ENCODE data around the gene SPSB1. TPM values are rescaled to one million over a fixed set of nuclear protein-coding genes. Genes with fewer than 3 reads are reported as not detected.
A peak's percentile ranks its signal among the peaks of the same experiment; 100 is the strongest.

SPSB1 gene
- total and polyA plus RNA-seq, 10 of the 15 experiments (the other 5 are each of a cell fraction or from before 2014, with no cell fraction given) = 0.02 to 2.0 (median 0.90) TPM; not detected in 1

DNA sequence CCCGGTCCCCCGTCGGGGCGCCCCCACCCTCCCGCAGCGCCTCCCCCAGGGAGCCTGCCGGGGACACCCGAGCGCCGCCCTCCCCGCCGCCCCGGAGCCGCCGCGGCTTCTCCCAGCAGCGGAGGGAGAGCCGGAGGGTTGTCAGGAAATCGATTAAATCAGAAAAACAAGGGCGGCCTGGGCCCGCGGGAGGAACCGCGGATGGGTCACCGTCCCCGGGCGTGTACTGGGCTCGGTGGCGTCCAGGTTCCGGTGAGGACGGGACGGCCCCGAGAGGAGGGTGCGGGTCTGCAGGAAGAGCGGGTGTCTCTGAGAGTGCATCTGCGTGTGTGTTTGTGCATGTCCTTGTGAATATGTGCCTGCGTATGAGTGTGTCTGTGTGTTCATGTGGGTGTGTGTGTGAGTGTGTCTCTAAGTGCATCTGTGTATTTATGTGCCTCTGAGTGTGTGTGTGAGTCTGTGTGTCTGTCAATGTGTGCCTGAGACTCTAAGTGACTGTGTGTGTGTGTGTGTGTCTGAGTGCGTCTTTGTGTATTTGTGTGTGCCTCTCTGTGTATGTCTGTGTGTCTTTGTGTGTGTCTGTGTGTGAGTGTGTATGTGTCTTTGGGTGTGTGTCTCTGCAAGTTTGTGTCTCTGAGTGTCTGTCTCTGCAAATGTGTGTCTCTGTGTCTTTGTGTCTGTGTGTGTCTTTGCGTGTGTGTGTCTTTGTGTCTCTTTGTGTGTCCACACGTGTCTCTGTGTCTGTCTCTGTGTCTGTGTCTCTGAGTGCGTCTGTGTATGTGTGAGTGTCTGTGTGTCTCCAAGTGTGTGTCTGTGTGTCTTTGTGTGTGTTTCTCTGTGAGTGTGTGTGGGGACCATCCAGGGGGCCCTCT lies 1.1 kb downstream of the SPSB1 start:
- peak; percentile 21 for ATAC-seq
- BruUV-seq (replicated peaks) = no TSS peak
- intact Hi-C loops (cut with micrococcal nuclease; ENCODE audit: unreplicated experiment) = no loop called here
- peak; percentile 44 for FAIRE-seq
- Histone ChIP-seq H4K20me1 (ENCODE audit: control insufficient read depth, insufficient read depth) (no peaks in the 10 kb centered on the region), H3K27ac (ENCODE audit: control insufficient read depth, insufficient read depth) (no peak overlapping the region), H3K4me3 (peak overlapping the region; percentile 77), H3K9ac (ENCODE audit: control insufficient read depth, insufficient read depth, low read length) (peak overlapping the region; percentile 21; the same call in 1 of the 2 replicates), H3K79me2 (ENCODE audit: control insufficient read depth, insufficient read depth, low read length) (no peaks in the 10 kb centered on the region), H3K4me2 (ENCODE audit: control insufficient read depth, insufficient read depth) (peak overlapping the region; percentile 70), H3K4me1 (ENCODE audit: control insufficient read depth, insufficient read depth, low read length) (peaks cover 13% of the 10 kb centered on the region), H3K27me3 (replicated peaks in 1 of 2; ENCODE audit: control insufficient read depth in 2 of 2, insufficient read depth in 2 of 2, low read length in 1 of 2) (peaks cover 3 to 7% of the 10 kb centered on the region in 2 experiments; a peak in 2 of 4 replicates), H3K9me3 (replicated peaks; ENCODE audit: control insufficient read depth, insufficient read depth, low read length) (no peaks in the 10 kb centered on the region), H3K36me3 (ENCODE audit: control insufficient read depth in 2 of 2, insufficient read depth in 2 of 2, low read length in 1 of 2) (no peaks in the 10 kb centered on the region), H2AFZ (ENCODE audit: control insufficient read depth, low read depth, low read length) (no peak overlapping the region)
- ChIA-PET RAD21 (ENCODE audit: unreplicated experiment) (no interaction called here), CTCF (no interaction called here), POLR2A (no interaction called here), SMC1A (ENCODE audit: uncharacterized antibody, unreplicated experiment) (no interaction called here)
- WGBS (ENCODE audit: insufficient coverage, insufficient replicate concordance, low lambda C conversion rate, missing lambda C conversion rate) = 5% methylated on average over 29 of the region's 41 CpGs
- DNase-seq (ENCODE audit: low read depth, low spot score) = no peak
- in situ Hi-C loops (cut with MboI) = no loop called here
- TF ChIP-seq IKZF1 (conservative IDR thresholded peaks at IDR 0.05) (peak; percentile 19), SUZ12 (IDR thresholded peaks at IDR 0.05; ENCODE audit: unreplicated experiment) (peak; percentile 73), IRF4 (IDR thresholded peaks at IDR 0.05; ENCODE audit: low read depth, low read length) (no peak), CBX3 (IDR thresholded peaks at IDR 0.05; ENCODE audit: borderline replicate concordance, low read depth) (no peak), PAX5 (IDR thresholded peaks at IDR 0.05; ENCODE audit: borderline replicate concordance, low read depth, low read length) (no peak), KLF5 (IDR thresholded peaks at IDR 0.05; ENCODE audit: partially characterized antibody) (no peak), HDGF (IDR thresholded peaks at IDR 0.05) (peak; percentile 93), HDAC2 (IDR thresholded peaks at IDR 0.05) (no peak), SMAD1 (IDR thresholded peaks at IDR 0.05; ENCODE audit: low read depth, partially characterized antibody) (no peak), SP1 (IDR thresholded peaks at IDR 0.05; ENCODE audit: low read depth, low read length) (no peak), YBX1 (IDR thresholded peaks at IDR 0.05) (no peak)
- TF ChIP-seq, protein P1, sequence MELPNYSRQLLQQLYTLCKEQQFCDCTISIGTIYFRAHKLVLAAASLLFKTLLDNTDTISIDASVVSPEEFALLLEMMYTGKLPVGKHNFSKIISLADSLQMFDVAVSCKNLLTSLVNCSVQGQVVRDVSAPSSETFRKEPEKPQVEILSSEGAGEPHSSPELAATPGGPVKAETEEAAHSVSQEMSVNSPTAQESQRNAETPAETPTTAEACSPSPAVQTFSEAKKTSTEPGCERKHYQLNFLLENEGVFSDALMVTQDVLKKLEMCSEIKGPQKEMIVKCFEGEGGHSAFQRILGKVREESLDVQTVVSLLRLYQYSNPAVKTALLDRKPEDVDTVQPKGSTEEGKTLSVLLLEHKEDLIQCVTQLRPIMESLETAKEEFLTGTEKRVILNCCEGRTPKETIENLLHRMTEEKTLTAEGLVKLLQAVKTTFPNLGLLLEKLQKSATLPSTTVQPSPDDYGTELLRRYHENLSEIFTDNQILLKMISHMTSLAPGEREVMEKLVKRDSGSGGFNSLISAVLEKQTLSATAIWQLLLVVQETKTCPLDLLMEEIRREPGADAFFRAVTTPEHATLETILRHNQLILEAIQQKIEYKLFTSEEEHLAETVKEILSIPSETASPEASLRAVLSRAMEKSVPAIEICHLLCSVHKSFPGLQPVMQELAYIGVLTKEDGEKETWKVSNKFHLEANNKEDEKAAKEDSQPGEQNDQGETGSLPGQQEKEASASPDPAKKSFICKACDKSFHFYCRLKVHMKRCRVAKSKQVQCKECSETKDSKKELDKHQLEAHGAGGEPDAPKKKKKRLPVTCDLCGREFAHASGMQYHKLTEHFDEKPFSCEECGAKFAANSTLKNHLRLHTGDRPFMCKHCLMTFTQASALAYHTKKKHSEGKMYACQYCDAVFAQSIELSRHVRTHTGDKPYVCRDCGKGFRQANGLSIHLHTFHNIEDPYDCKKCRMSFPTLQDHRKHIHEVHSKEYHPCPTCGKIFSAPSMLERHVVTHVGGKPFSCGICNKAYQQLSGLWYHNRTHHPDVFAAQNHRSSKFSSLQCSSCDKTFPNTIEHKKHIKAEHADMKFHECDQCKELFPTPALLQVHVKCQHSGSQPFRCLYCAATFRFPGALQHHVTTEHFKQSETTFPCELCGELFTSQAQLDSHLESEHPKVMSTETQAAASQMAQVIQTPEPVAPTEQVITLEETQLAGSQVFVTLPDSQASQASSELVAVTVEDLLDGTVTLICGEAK (IDR thresholded peaks at IDR 0.05; ENCODE audit: borderline replicate concordance) = 0 out of 2 replicates have a peak, but pooled peaks have one; percentile 23
- TF ChIP-seq, protein P2, sequence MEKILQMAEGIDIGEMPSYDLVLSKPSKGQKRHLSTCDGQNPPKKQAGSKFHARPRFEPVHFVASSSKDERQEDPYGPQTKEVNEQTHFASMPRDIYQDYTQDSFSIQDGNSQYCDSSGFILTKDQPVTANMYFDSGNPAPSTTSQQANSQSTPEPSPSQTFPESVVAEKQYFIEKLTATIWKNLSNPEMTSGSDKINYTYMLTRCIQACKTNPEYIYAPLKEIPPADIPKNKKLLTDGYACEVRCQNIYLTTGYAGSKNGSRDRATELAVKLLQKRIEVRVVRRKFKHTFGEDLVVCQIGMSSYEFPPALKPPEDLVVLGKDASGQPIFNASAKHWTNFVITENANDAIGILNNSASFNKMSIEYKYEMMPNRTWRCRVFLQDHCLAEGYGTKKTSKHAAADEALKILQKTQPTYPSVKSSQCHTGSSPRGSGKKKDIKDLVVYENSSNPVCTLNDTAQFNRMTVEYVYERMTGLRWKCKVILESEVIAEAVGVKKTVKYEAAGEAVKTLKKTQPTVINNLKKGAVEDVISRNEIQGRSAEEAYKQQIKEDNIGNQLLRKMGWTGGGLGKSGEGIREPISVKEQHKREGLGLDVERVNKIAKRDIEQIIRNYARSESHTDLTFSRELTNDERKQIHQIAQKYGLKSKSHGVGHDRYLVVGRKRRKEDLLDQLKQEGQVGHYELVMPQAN (conservative IDR thresholded peaks at IDR 0.05) = no peak
- TF ChIP-seq, protein P3, sequence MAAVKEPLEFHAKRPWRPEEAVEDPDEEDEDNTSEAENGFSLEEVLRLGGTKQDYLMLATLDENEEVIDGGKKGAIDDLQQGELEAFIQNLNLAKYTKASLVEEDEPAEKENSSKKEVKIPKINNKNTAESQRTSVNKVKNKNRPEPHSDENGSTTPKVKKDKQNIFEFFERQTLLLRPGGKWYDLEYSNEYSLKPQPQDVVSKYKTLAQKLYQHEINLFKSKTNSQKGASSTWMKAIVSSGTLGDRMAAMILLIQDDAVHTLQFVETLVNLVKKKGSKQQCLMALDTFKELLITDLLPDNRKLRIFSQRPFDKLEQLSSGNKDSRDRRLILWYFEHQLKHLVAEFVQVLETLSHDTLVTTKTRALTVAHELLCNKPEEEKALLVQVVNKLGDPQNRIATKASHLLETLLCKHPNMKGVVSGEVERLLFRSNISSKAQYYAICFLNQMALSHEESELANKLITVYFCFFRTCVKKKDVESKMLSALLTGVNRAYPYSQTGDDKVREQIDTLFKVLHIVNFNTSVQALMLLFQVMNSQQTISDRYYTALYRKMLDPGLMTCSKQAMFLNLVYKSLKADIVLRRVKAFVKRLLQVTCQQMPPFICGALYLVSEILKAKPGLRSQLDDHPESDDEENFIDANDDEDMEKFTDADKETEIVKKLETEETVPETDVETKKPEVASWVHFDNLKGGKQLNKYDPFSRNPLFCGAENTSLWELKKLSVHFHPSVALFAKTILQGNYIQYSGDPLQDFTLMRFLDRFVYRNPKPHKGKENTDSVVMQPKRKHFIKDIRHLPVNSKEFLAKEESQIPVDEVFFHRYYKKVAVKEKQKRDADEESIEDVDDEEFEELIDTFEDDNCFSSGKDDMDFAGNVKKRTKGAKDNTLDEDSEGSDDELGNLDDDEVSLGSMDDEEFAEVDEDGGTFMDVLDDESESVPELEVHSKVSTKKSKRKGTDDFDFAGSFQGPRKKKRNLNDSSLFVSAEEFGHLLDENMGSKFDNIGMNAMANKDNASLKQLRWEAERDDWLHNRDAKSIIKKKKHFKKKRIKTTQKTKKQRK (IDR thresholded peaks at IDR 0.05; ENCODE audit: low read depth, low read length) = no peak

Measured in GM12878 (cell line).